Suprapubic skin (tissue), 4 donors: ENCODE results near the gene TMEM114.

Source experiments
- CTCF ChIP-seq, 2 donors: fragments of 200-600 bp in 1 of 2; fragments of 450-650 bp in 1 of 2; sonication (generic) in 1 of 2; IDR thresholded peaks; one replicate each; pipeline ENCODE4 v1.5.1; 2016 to 2019; ENCODE audit warnings: antibody characterized with exemption in 2 of 2, mild to moderate bottlenecking in 1 of 2, moderate library complexity in 1 of 2
- POLR2A ChIP-seq, 2 donors: fragments of 450-650 bp; IDR thresholded peaks; one replicate each; pipeline ENCODE4 v1.6.1; 2017; ENCODE audit warnings: antibody characterized with exemption in 2 of 2, mild to moderate bottlenecking in 2 of 2, moderate library complexity in 2 of 2
- POLR2AphosphoS5 ChIP-seq, 3 donors: sonication (generic); formaldehyde crosslinking; IDR thresholded peaks; one replicate each; pipeline ENCODE4 v1.6.1; 2017; ENCODE audit warnings: antibody characterized with exemption in 3 of 3

- TF ChIP-seq CTCF (IDR thresholded peaks at IDR 0.05) (no peak), POLR2A (IDR thresholded peaks at IDR 0.05) (no peak), POLR2AphosphoS5 (IDR thresholded peaks at IDR 0.05) (no peak)
Measured at GRCh38 chr16:8594149-8594666, 3.9 kb upstream of the TMEM114 start.
